HEK293T (cell line): ENCODE results near the gene CPEB4.

Source experiments
- CTCF ChIA-PET: fragments of 350-600 bp; formaldehyde crosslinking; extraction: SDS; loops from one replicate; lab custom pipeline; 2021; ENCODE audit warnings: antibody characterized with exemption, inconsistent platforms; lab: Yijun Ruan, JAX
- POLR2A ChIA-PET: fragments of 350-600 bp; formaldehyde crosslinking; extraction: SDS; loops from one replicate; lab custom pipeline; 2020; ENCODE audit warnings: antibody characterized with exemption, inconsistent platforms; lab: Yijun Ruan, JAX
- DNase-seq: peaks from one replicate; pipeline ENCODE4 v3.0.0; 2012; ENCODE audit warnings: mixed read lengths; ENCODE audit errors: extremely low spot score
- ARNT ChIP-seq: fragments of 450-650 bp; IDR thresholded peaks from 2 replicates; pipeline ENCODE4 v1.6.1; 2017; ENCODE audit warnings: mild to moderate bottlenecking
- BHLHE40 ChIP-seq: fragments of 450-650 bp; IDR thresholded peaks from 2 replicates; pipeline ENCODE4 v1.6.1; 2016; ENCODE audit warnings: mild to moderate bottlenecking, moderate library complexity, borderline replicate concordance
- CTBP1 ChIP-seq: fragments of 450-650 bp; IDR thresholded peaks from 2 replicates; pipeline ENCODE4 v1.6.1; 2016; ENCODE audit warnings: borderline replicate concordance
- ELF4 ChIP-seq: fragments of 450-650 bp; IDR thresholded peaks from 2 replicates; pipeline ENCODE4 v1.6.1; 2017; ENCODE audit warnings: antibody characterized with exemption
- FOXA1 ChIP-seq: fragments of 450-650 bp; IDR thresholded peaks from 2 replicates; pipeline ENCODE4 v1.6.1; 2016; ENCODE audit warnings: mild to moderate bottlenecking
- FOXK2 ChIP-seq: fragments of 450-650 bp; IDR thresholded peaks from 2 replicates; pipeline ENCODE4 v1.6.1; 2016; ENCODE audit warnings: mild to moderate bottlenecking
- FOXM1 ChIP-seq: fragments of 450-650 bp; IDR thresholded peaks from 2 replicates; pipeline ENCODE4 v1.6.1; 2017; ENCODE audit warnings: mild to moderate bottlenecking, borderline replicate concordance
- HDGF ChIP-seq: fragments of 450-650 bp; IDR thresholded peaks from 2 replicates; pipeline ENCODE4 v1.6.1; 2017; ENCODE audit warnings: antibody characterized with exemption, borderline replicate concordance
- L3MBTL2 ChIP-seq: fragments of 450-650 bp; conservative IDR thresholded peaks from 2 replicates; pipeline ENCODE4 v1.6.1; 2016; ENCODE audit warnings: mild to moderate bottlenecking
- LEF1 ChIP-seq: fragments of 450-650 bp; IDR thresholded peaks from 2 replicates; pipeline ENCODE4 v1.6.1; 2017; ENCODE audit warnings: mild to moderate bottlenecking, borderline replicate concordance
- NFRKB ChIP-seq: fragments of 450-650 bp; IDR thresholded peaks from 2 replicates; pipeline ENCODE4 v1.6.1; 2016; ENCODE audit warnings: mild to moderate bottlenecking, moderate library complexity
- PKNOX1 ChIP-seq: fragments of 450-650 bp; IDR thresholded peaks from 2 replicates; pipeline ENCODE4 v1.6.1; 2016
- SP1 ChIP-seq: fragments of 450-650 bp; IDR thresholded peaks from 2 replicates; pipeline ENCODE4 v1.6.1; 2017
- SUZ12 ChIP-seq: fragments of 450-650 bp; IDR thresholded peaks from 2 replicates; pipeline ENCODE4 v1.6.1; 2016; ENCODE audit warnings: mild to moderate bottlenecking
- TARDBP ChIP-seq: fragments of 450-650 bp; IDR thresholded peaks from 2 replicates; pipeline ENCODE4 v1.6.1; 2016
- ZNF384 ChIP-seq: fragments of 450-650 bp; IDR thresholded peaks from 2 replicates; pipeline ENCODE4 v1.6.1; 2016

Gene CPEB4

GRCh38 chr5:173852790-173853359 is 35.3 kb upstream of the CPEB4 start:
- DNase-seq = no peak
- ChIA-PET CTCF (interaction anchor here (0.7 kb wide), 1 partner anchor 1865 kb away, joined by 3 read pairs; no protein-coding TSS in a partner anchor), POLR2A (no interaction called here)
- no peak for TF ChIP-seq CTBP1
- TF ChIP-seq SP1 = no peak

- CTCF ChIA-PET = interaction anchor here (0.6 to 0.7 kb wide), 2 partner anchors 20 to 1865 kb away, joined by 3 to 6 read pairs; no protein-coding TSS in a partner anchor
- POLR2A ChIA-PET = no interaction called here
These were observed 34.6 kb upstream of the CPEB4 start for GRCh38 chr5:173853370-173854131.

GRCh38 chr5:173855162-173855994 is 32.8 kb upstream of the CPEB4 start:
- DNase-seq = no peak
- POLR2A ChIA-PET = interaction anchor here (0.5 to 2.4 kb wide), 3 partner anchors 9 to 105 kb away, joined by 3 to 6 read pairs (median 3); partner anchors contain the start of gene CPEB4
- CTCF ChIA-PET = no interaction called here
- TF ChIP-seq PKNOX1 = no peak
- no peak for TF ChIP-seq TARDBP
- no peak for TF ChIP-seq LEF1
- TF ChIP-seq ZNF384 = no peak
- no peak for TF ChIP-seq SUZ12
- no peak for TF ChIP-seq FOXK2
- no peak for TF ChIP-seq ELF4
- TF ChIP-seq NFRKB = no peak
- no peak for TF ChIP-seq FOXA1
- TF ChIP-seq FOXM1 = no peak
- TF ChIP-seq L3MBTL2 = no peak
- TF ChIP-seq BHLHE40 = no peak

More at GRCh38 chr5:173853370-173854131, 34.6 kb upstream of the CPEB4 start:
- no peak for DNase-seq
- TF ChIP-seq CTBP1 = no peak
- TF ChIP-seq TARDBP = no peak
- no peak for TF ChIP-seq FOXA1
- no peak for TF ChIP-seq SUZ12
- TF ChIP-seq LEF1 = no peak
- TF ChIP-seq L3MBTL2 = no peak
- TF ChIP-seq ELF4 = no peak
- TF ChIP-seq PKNOX1 = no peak
- TF ChIP-seq ZNF384 = no peak
- no peak for TF ChIP-seq ARNT
- TF ChIP-seq HDGF = no peak
- no peak for TF ChIP-seq FOXM1
- TF ChIP-seq SP1 = no peak
- TF ChIP-seq NFRKB = no peak
- TF ChIP-seq FOXK2 = no peak
- TF ChIP-seq BHLHE40 = no peak

GRCh38 chr5:173855995-173856656 is 32.0 kb upstream of the CPEB4 start:
- no peak for TF ChIP-seq FOXK2
- TF ChIP-seq PKNOX1 = peak; percentile 55
- POLR2A ChIA-PET = interaction anchor here (0.5 to 2.4 kb wide), 3 partner anchors 8 to 105 kb away, joined by 3 to 6 read pairs (median 3); partner anchors contain the start of gene CPEB4
- CTCF ChIA-PET = no interaction called here
- no peak for DNase-seq

- TF ChIP-seq TARDBP (no peak), CTBP1 (no peak), SP1 (no peak), BHLHE40 (no peak), ELF4 (no peak), FOXA1 (no peak), L3MBTL2 (no peak), LEF1 (no peak)
- ChIA-PET CTCF (no interaction called here), POLR2A (interaction anchor here (2.4 kb wide), 1 partner anchor 31 kb away, joined by 6 read pairs; the partner anchor contains the start of gene CPEB4)
- no peak for DNase-seq
These were observed 30.9 kb upstream of the CPEB4 start for GRCh38 chr5:173857234-173857633.
